Neuronal stem cell (in vitro differentiated cells): ENCODE measurements around the gene HIPK2.
A peak's percentile ranks its signal among the peaks of the same experiment; 100 is the strongest.

Experiments used
- DNase-seq: peaks from one replicate; pipeline ENCODE4 v3.0.0-alpha.2; 2013; ENCODE audit warnings: low spot score
- H2AFZ ChIP-seq: one replicate; pipeline ENCODE4 v1.6.1; 2013; ENCODE audit warnings: mild to moderate bottlenecking, low read length, inconsistent platforms
- H2AK5ac ChIP-seq: 2 replicates; pipeline ENCODE4 v1.6.1; 2013; ENCODE audit warnings: low read depth, mild to moderate bottlenecking, inconsistent platforms, low read length, moderate library complexity, mixed read lengths
- H2BK120ac ChIP-seq: 2 replicates; pipeline ENCODE4 v1.6.1; 2013; ENCODE audit warnings: low read depth, mild to moderate bottlenecking, inconsistent platforms, low read length, moderate library complexity, mixed read lengths
- H2BK12ac ChIP-seq: one replicate; pipeline ENCODE4 v1.6.1; 2013; ENCODE audit warnings: low read length, inconsistent platforms
- H2BK15ac ChIP-seq: 2 replicates; pipeline ENCODE4 v1.6.1; 2013; ENCODE audit warnings: mild to moderate bottlenecking, low read length, inconsistent platforms, mixed read lengths
- H2BK5ac ChIP-seq: one replicate; pipeline ENCODE4 v1.6.1; 2013; ENCODE audit warnings: inconsistent platforms, mild to moderate bottlenecking, low read length, moderate library complexity
- H3K14ac ChIP-seq: one replicate; pipeline ENCODE4 v1.6.1; 2013; ENCODE audit warnings: low read length, inconsistent platforms
- H3K18ac ChIP-seq: 2 replicates; pipeline ENCODE4 v1.6.1; 2013; ENCODE audit warnings: low read length, inconsistent platforms
- H3K23ac ChIP-seq: 2 replicates; pipeline ENCODE4 v1.6.1; 2013; ENCODE audit warnings: low read depth, mild to moderate bottlenecking, mixed read lengths, low read length, inconsistent platforms; ENCODE audit not compliant: poor library complexity
- H3K27ac ChIP-seq: replicated peaks from 3 replicates; pipeline ENCODE4 v1.5.1; 2013; ENCODE audit warnings: low read length, inconsistent platforms
- H3K27me3 ChIP-seq, 3 experiments: 2 replicates each; pipeline ENCODE4 v1.6.1; 2013; ENCODE audit warnings: low read length in 3 of 3, mild to moderate bottlenecking in 2 of 3, inconsistent platforms in 1 of 3, low read depth in 1 of 3, mixed read lengths in 1 of 3, moderate library complexity in 1 of 3; ENCODE audit not compliant: control insufficient read depth in 3 of 3, insufficient read depth in 3 of 3
- H3K36me3 ChIP-seq, 2 donors: replicated peaks in 1 of 2; 2 replicates each; pipeline ENCODE4 v1.6.1; 2013; ENCODE audit warnings: low read length in 2 of 2; ENCODE audit not compliant: control insufficient read depth in 2 of 2, insufficient read depth in 2 of 2
- H3K4ac ChIP-seq: 2 replicates; pipeline ENCODE4 v1.6.1; 2013; ENCODE audit warnings: inconsistent platforms, mild to moderate bottlenecking, low read length, moderate library complexity
- H3K4me1 ChIP-seq, 2 donors: 1 replicate in 1 of 2; 2 replicates in 1 of 2; pipeline ENCODE4 v1.6.1; 2013; ENCODE audit warnings: low read length in 2 of 2, low read depth in 1 of 2; ENCODE audit not compliant: control insufficient read depth in 2 of 2, insufficient read depth in 1 of 2
- H3K4me2 ChIP-seq: one replicate; pipeline ENCODE4 v1.6.1; 2013; ENCODE audit warnings: mild to moderate bottlenecking, low read length, inconsistent platforms; ENCODE audit not compliant: insufficient read depth, poor library complexity, severe bottlenecking
- H3K4me3 ChIP-seq, 2 donors: 2 replicates each; pipeline ENCODE4 v1.5.1; 2013; ENCODE audit warnings: low read length in 2 of 2, mild to moderate bottlenecking in 2 of 2, inconsistent platforms in 1 of 2, moderate library complexity in 1 of 2
- H3K79me1 ChIP-seq: one replicate; pipeline ENCODE4 v1.6.1; 2013; ENCODE audit warnings: low read depth, mild to moderate bottlenecking, inconsistent platforms, low read length, moderate library complexity
- H3K9ac ChIP-seq: one replicate; pipeline ENCODE4 v1.6.1; 2013; ENCODE audit warnings: mild to moderate bottlenecking, low read depth, low read length, inconsistent platforms; ENCODE audit not compliant: poor library complexity
- H3K9me3 ChIP-seq, 2 donors: replicated peaks in 1 of 2; 2 replicates each; pipeline versions ENCODE3 to v1.6.1; 2013; ENCODE audit warnings: low read length in 2 of 2, mild to moderate bottlenecking in 2 of 2, inconsistent platforms in 1 of 2, low read depth in 1 of 2, mixed read lengths in 1 of 2, moderate library complexity in 1 of 2; ENCODE audit not compliant: control insufficient read depth in 2 of 2, insufficient read depth in 1 of 2
- H4K8ac ChIP-seq: one replicate; pipeline ENCODE4 v1.6.1; 2013; ENCODE audit warnings: low read depth, mild to moderate bottlenecking, inconsistent platforms, low read length, moderate library complexity
- H4K91ac ChIP-seq: one replicate; pipeline ENCODE4 v1.6.1; 2013; ENCODE audit warnings: low read length, low read depth, mild to moderate bottlenecking, inconsistent platforms; ENCODE audit not compliant: poor library complexity
- WGBS, 2 donors: extraction: QIAGEN DNeasy Blood & Tissue Kit; methylation state at CpG; one replicate each; pipeline ENCODE4 v1.1.7; 2013; ENCODE audit warnings: missing lambda C conversion rate in 2 of 2, mixed read lengths in 1 of 2; ENCODE audit not compliant: insufficient read length in 2 of 2, insufficient replicate concordance in 1 of 2; ENCODE audit errors: extremely low coverage in 2 of 2; 5-methylcytosine and 5-hydroxymethylcytosine counted together

The HIPK2 gene

DNA sequence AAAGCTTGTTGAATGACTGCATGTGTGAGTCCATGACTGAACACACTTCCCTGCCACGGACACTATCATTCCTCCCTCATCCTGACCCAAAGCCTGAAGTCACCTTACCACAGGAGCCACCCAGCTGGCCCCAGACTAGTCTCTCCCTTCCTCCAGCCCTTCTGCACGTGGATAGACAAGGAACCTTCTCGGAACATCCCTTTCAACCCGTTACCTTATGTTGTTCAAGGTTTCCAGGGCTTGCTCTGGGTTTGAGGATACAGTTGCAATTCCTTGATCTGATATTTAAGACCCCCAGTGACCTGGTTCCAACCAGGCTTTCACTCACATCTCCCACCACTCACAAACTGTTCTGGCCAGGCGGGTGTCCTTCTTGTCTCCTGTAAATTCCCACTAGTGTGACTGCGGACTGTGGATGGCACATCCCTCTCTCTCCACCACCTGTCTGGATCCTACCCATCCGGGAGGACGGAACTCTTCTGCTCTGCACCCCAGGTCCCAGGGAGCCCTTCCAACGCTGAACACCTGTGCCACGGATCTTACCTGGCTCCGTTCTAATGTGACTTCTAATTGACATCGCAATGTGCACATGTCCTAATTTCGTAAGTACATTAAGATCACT lies 62.5 kb downstream of the HIPK2 start:
- WGBS, 2 donors, result no CpG with 5 or more reads among the region's 13 CpGs
- no peak overlapping the region for H3K9ac ChIP-seq
- no peak for DNase-seq

GRCh38 chr7:139714163-139714901 lies 63.5 kb downstream of the HIPK2 start:
- Histone ChIP-seq H3K18ac (peak overlapping the region; percentile 86), H3K4me3 (no peak overlapping the region), H2BK15ac (peak overlapping the region; percentile 60), H3K23ac (peak overlapping the region; percentile 25), H2BK12ac (no peak overlapping the region), H2BK5ac (no peak overlapping the region), H2AK5ac (peak overlapping the region; percentile 24), H3K79me1 (no peaks in the 10 kb centered on the region), H3K36me3 (peaks cover 21 to 68% of the 10 kb centered on the region in 2 donors), H3K27ac (no peak overlapping the region), H4K8ac (no peak overlapping the region), H3K9me3 (no peaks in the 10 kb centered on the region), H2AFZ (no peak overlapping the region), H3K4ac (no peak overlapping the region), H3K4me1 (peaks cover 0 to 28% of the 10 kb centered on the region in 2 donors), H4K91ac (no peak overlapping the region), H2BK120ac (no peak overlapping the region), H3K4me2 (no peak overlapping the region), H3K27me3 (no peaks in the 10 kb centered on the region), H3K14ac (peak overlapping the region; percentile 9), H3K9ac (no peak overlapping the region)
- WGBS, 2 donors, result no CpG with 5 or more reads among the region's 23 CpGs
- DNase-seq, result no peak

More for the DNA sequence above, 62.5 kb downstream of the HIPK2 start:
- Histone ChIP-seq H2BK5ac (no peak overlapping the region), H3K4me2 (no peak overlapping the region), H4K91ac (no peak overlapping the region), H2BK15ac (no peak overlapping the region), H3K4me1 (peaks cover 0 to 28% of the 10 kb centered on the region in 2 donors), H3K23ac (no peak overlapping the region), H3K79me1 (no peaks in the 10 kb centered on the region), H2AK5ac (no peak overlapping the region), H3K9me3 (no peaks in the 10 kb centered on the region), H3K14ac (peak overlapping the region; percentile 65), H2BK12ac (no peak overlapping the region), H2BK120ac (no peak overlapping the region), H3K4me3 (no peak overlapping the region), H4K8ac (no peak overlapping the region), H3K4ac (no peak overlapping the region), H3K27ac (no peak overlapping the region), H3K36me3 (peaks cover 21 to 60% of the 10 kb centered on the region in 2 donors), H2AFZ (no peak overlapping the region), H3K27me3 (no peaks in the 10 kb centered on the region), H3K18ac (no peak overlapping the region)

DNA sequence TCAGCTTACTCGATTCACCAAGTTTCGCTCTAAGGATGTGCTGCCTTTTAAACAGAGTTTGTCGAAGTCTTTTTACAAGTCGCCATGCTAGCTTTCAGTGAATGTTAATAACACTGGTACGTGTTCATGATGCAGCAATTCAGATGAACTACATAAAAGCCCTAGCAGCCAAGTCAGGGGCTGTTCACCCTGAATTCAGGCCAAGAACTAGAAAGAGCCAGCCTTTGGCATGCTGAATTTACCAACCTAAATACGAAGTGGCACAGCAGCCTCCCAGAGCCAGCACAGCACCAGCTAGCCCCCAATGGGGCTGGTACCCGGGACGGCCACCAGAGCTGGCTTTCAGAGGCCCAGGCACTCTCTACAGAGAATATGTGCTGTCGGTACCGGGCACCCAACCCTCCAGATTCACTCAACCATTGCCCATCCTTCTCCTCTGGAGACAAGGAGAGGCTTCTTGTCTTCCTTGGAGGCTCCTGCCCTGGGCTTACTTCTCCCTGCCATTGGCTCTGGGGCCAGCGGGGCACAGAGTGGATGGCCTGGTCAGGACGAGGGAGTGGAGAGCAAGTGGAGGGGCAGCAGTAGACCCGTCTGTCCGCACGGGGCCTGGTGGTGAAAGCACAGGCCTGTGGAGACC lies 64.2 kb downstream of the HIPK2 start:
- H3K4me1 ChIP-seq, result peaks cover 0 to 28% of the 10 kb centered on the region in 2 donors
- H3K18ac ChIP-seq, result peak overlapping the region; percentile 86
- H3K4me2 ChIP-seq, result no peak overlapping the region
- H2BK120ac ChIP-seq, result no peak overlapping the region
- peaks cover 22 to 74% of the 10 kb centered on the region in 2 donors for H3K36me3 ChIP-seq
- H3K27ac ChIP-seq, result no peak overlapping the region
- DNase-seq, result no peak
- H4K91ac ChIP-seq, result no peak overlapping the region
- H2AK5ac ChIP-seq, result peak overlapping the region; percentile 24
- no peak overlapping the region for H2AFZ ChIP-seq
- no peaks in the 10 kb centered on the region for H3K9me3 ChIP-seq
- no peak overlapping the region for H3K4me3 ChIP-seq
- no peak overlapping the region for H3K4ac ChIP-seq
- H2BK12ac ChIP-seq, result no peak overlapping the region
- H2BK5ac ChIP-seq, result no peak overlapping the region
- H4K8ac ChIP-seq, result no peak overlapping the region
- WGBS, 2 donors, result no CpG with 5 or more reads among the region's 15 CpGs
- no peak overlapping the region for H3K9ac ChIP-seq
- H3K23ac ChIP-seq, result peak overlapping the region; percentile 45
- no peaks in the 10 kb centered on the region for H3K27me3 ChIP-seq
- H3K79me1 ChIP-seq, result peaks cover under 1% of the 10 kb centered on the region
- H3K14ac ChIP-seq, result no peak overlapping the region
- H2BK15ac ChIP-seq, result peak overlapping the region; percentile 60

GRCh38 chr7:139713061-139713460 lies 64.7 kb downstream of the HIPK2 start:
- Histone ChIP-seq H3K18ac (peak overlapping the region; percentile 57), H3K9me3 (no peaks in the 10 kb centered on the region), H3K4me1 (peaks cover 0 to 28% of the 10 kb centered on the region in 2 donors), H3K27ac (no peak overlapping the region), H3K79me1 (peaks cover 2% of the 10 kb centered on the region), H3K36me3 (peaks cover 23 to 80% of the 10 kb centered on the region in 2 donors), H4K8ac (no peak overlapping the region), H3K4ac (no peak overlapping the region), H4K91ac (no peak overlapping the region), H3K27me3 (no peaks in the 10 kb centered on the region), H2AFZ (no peak overlapping the region), H2BK12ac (no peak overlapping the region), H2BK15ac (peak overlapping the region; percentile 35), H3K4me2 (no peak overlapping the region), H3K23ac (peak overlapping the region; percentile 45), H2AK5ac (peak overlapping the region; percentile 17), H3K14ac (peak overlapping the region; percentile 32), H3K4me3 (no peak overlapping the region), H2BK120ac (no peak overlapping the region), H3K9ac (no peak overlapping the region), H2BK5ac (no peak overlapping the region)
- WGBS, 2 donors, result no CpG with 5 or more reads among the region's 9 CpGs
- DNase-seq, result no peak
